Mesendoderm (in vitro differentiated cells): ENCODE measurements around the gene ATP2A2.

Source experiments
- DNase-seq: peaks from one replicate; pipeline ENCODE4 v3.0.0; 2013
- H2AK5ac ChIP-seq: 2 replicates; pipeline ENCODE4 v1.6.1; 2013; ENCODE audit warnings: low read length, inconsistent platforms
- H2BK120ac ChIP-seq: 2 replicates; pipeline ENCODE4 v1.6.1; 2013; ENCODE audit warnings: low read depth, mild to moderate bottlenecking, low read length, moderate library complexity, mixed read lengths
- H2BK15ac ChIP-seq: replicated peaks from 2 replicates; pipeline ENCODE4 v1.6.1; 2013; ENCODE audit warnings: low read depth, mild to moderate bottlenecking, moderate library complexity
- H2BK5ac ChIP-seq: 2 replicates; pipeline ENCODE4 v1.6.1; 2013; ENCODE audit warnings: low read length, inconsistent platforms
- H3K18ac ChIP-seq: 2 replicates; pipeline ENCODE4 v1.6.1; 2013; ENCODE audit warnings: mild to moderate bottlenecking, low read length, mixed read lengths
- H3K23ac ChIP-seq: one replicate; pipeline ENCODE4 v1.6.1; 2013; ENCODE audit warnings: low read length
- H3K27ac ChIP-seq: 2 replicates; pipeline ENCODE4 v1.5.1; 2013; ENCODE audit warnings: low read depth, mild to moderate bottlenecking, inconsistent platforms, low read length, moderate library complexity
- H3K27me3 ChIP-seq: 2 replicates; pipeline ENCODE4 v1.6.1; 2013; ENCODE audit warnings: low read length, control low read depth, mild to moderate bottlenecking, inconsistent platforms; ENCODE audit not compliant: insufficient read depth, poor library complexity
- H3K36me3 ChIP-seq: 2 replicates; pipeline ENCODE4 v1.6.1; 2013; ENCODE audit warnings: low read length, inconsistent platforms; ENCODE audit not compliant: control insufficient read depth, insufficient read depth
- H3K4ac ChIP-seq: one replicate; pipeline ENCODE4 v1.6.1; 2013; ENCODE audit warnings: low read depth, mild to moderate bottlenecking, low read length, moderate library complexity
- H3K4me1 ChIP-seq: 2 replicates; pipeline ENCODE4 v1.6.1; 2013; ENCODE audit warnings: low read depth, low read length, inconsistent platforms; ENCODE audit not compliant: control insufficient read depth
- H3K4me2 ChIP-seq: 2 replicates; pipeline ENCODE4 v1.6.1; 2013; ENCODE audit warnings: low read length
- H3K4me3 ChIP-seq: 2 replicates; pipeline ENCODE4 v1.5.1; 2013; ENCODE audit warnings: mild to moderate bottlenecking, low read length
- H3K56ac ChIP-seq: one replicate; pipeline ENCODE4 v1.6.1; 2013; ENCODE audit warnings: low read length
- H3K79me1 ChIP-seq: 2 replicates; pipeline ENCODE4 v1.6.1; 2013; ENCODE audit warnings: low read length, inconsistent platforms
- H3K79me2 ChIP-seq: 2 replicates; pipeline ENCODE4 v1.6.1; 2013; ENCODE audit warnings: mild to moderate bottlenecking, low read length; ENCODE audit not compliant: control insufficient read depth, insufficient read depth
- H3K9ac ChIP-seq: 2 replicates; pipeline ENCODE4 v1.6.1; 2013; ENCODE audit warnings: low read length, inconsistent platforms
- H4K5ac ChIP-seq: one replicate; pipeline ENCODE4 v1.6.1; 2013; ENCODE audit warnings: low read length
- H4K8ac ChIP-seq: one replicate; pipeline ENCODE4 v1.6.1; 2013; ENCODE audit warnings: low read depth, mild to moderate bottlenecking, control low read depth, low read length, moderate library complexity
- WGBS: extraction: QIAGEN DNeasy Blood & Tissue Kit; methylation state at CpG from one replicate; pipeline ENCODE4 v1.1.7; 2013; ENCODE audit warnings: low lambda C conversion rate, missing lambda C conversion rate; ENCODE audit not compliant: insufficient coverage; ENCODE audit errors: extremely low coverage; 5-methylcytosine and 5-hydroxymethylcytosine counted together

ATP2A2 gene

DNA sequence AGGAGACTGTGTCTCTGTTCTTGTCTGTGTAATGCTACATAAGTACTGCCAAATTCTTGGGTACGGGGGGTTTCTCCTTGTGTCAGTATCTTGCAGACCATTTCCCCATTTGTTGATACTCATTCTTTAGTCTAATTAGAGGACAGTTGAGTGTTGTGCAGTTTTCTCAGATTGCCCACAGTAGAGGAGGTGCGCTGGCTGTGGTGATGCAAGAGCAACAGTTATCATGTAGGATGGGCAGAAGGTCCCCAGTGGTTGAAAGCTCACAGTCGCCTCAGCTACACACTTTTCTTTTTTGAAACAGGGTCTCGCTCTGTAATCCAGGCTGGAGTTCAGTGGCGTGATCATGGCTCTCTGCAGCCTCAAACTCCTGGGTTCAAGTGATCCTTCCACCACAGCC, 37.8 kb upstream of the ATP2A2 start:
- no peak overlapping the region for H2BK15ac ChIP-seq
- no peak overlapping the region for H4K8ac ChIP-seq
- no peak for DNase-seq
- no peak overlapping the region for H3K27ac ChIP-seq
- H3K79me1 ChIP-seq = no peaks in the 10 kb centered on the region
- H2BK120ac ChIP-seq = no peak overlapping the region
- H4K5ac ChIP-seq = no peak overlapping the region
- H3K9ac ChIP-seq = no peak overlapping the region
- no peaks in the 10 kb centered on the region for H3K36me3 ChIP-seq
- H2BK5ac ChIP-seq = no peak overlapping the region
- H3K4me3 ChIP-seq = no peak overlapping the region
- H3K56ac ChIP-seq = no peak overlapping the region
- no peaks in the 10 kb centered on the region for H3K79me2 ChIP-seq
- H3K4me1 ChIP-seq = peaks cover 4% of the 10 kb centered on the region
- no peak overlapping the region for H2AK5ac ChIP-seq
- no peak overlapping the region for H3K4ac ChIP-seq
- H3K23ac ChIP-seq = no peak overlapping the region
- WGBS = no CpG with 5 or more reads among the region's 5 CpGs
- no peak overlapping the region for H3K4me2 ChIP-seq
- no peak overlapping the region for H3K18ac ChIP-seq
- H3K27me3 ChIP-seq = no peaks in the 10 kb centered on the region

- Histone ChIP-seq H4K8ac (no peak overlapping the region), H3K27me3 (no peaks in the 10 kb centered on the region), H3K79me1 (no peaks in the 10 kb centered on the region), H3K79me2 (no peaks in the 10 kb centered on the region), H3K4ac (no peak overlapping the region), H2BK5ac (no peak overlapping the region), H3K4me3 (no peak overlapping the region), H4K5ac (no peak overlapping the region), H2BK120ac (no peak overlapping the region), H3K23ac (no peak overlapping the region), H3K9ac (no peak overlapping the region), H3K27ac (no peak overlapping the region), H3K36me3 (no peaks in the 10 kb centered on the region), H3K18ac (no peak overlapping the region), H2AK5ac (no peak overlapping the region), H3K4me2 (no peak overlapping the region), H3K56ac (no peak overlapping the region), H2BK15ac (no peak overlapping the region), H3K4me1 (peaks cover 4% of the 10 kb centered on the region)
- DNase-seq = no peak
- WGBS = no CpG with 5 or more reads among the region's 12 CpGs
Measured at GRCh38 chr12:110244372-110244771, 36.7 kb upstream of the ATP2A2 start.

DNA sequence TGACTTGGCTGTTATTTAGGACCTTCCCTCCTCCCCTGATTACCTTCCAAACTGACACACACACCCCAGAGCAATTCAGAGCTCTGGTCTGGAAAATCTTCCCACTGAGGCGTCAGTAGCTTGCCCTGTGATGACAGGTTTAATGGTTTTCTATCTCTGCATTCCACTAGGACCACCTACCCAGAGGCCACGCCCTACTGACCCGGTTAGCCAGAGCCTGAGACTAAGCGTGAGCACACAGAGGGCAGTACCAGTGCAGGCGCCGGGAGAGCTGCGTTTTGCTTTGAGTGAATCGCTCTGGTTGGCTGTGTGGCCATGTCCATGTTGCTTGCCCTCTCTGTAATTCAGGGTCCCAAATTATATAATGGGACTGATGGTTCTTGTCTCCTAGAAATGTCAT, 36.2 kb upstream of the ATP2A2 start:
- peak; percentile 92 for DNase-seq

DNA sequence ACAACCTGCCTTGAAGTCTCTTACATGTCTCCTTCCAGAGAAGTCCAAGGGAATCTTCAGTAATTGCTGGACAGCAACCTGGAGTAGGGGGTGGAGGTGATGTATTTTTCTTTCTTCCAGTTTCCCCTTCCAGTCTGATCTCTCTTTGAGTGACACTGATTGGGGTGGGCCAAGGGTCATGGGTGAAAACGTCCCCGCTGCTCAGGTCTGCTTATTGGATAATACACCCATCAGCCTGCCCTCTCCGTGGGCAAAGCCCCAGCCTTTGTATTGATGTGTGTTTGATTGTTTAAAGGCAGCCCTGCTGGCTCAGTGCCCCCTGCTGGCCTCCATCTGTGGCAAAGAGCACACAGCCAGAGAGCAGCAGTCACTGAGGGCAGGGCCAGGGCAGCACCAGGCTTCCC, 35.7 kb upstream of the ATP2A2 start:
- H3K27ac ChIP-seq = no peak overlapping the region
- no peak overlapping the region for H3K4me3 ChIP-seq
- no peak overlapping the region for H3K18ac ChIP-seq
- H3K9ac ChIP-seq = no peak overlapping the region
- no peak overlapping the region for H4K8ac ChIP-seq
- H3K4me1 ChIP-seq = peaks cover 4% of the 10 kb centered on the region
- H2BK120ac ChIP-seq = no peak overlapping the region
- no peaks in the 10 kb centered on the region for H3K36me3 ChIP-seq
- H3K56ac ChIP-seq = no peak overlapping the region
- H3K4ac ChIP-seq = no peak overlapping the region
- WGBS = no CpG with 5 or more reads among the region's 3 CpGs
- H3K4me2 ChIP-seq = no peak overlapping the region
- peak; percentile 66 for DNase-seq
- H4K5ac ChIP-seq = no peak overlapping the region
- H2BK5ac ChIP-seq = no peak overlapping the region
- H3K27me3 ChIP-seq = no peaks in the 10 kb centered on the region
- H2BK15ac ChIP-seq = no peak overlapping the region
- no peak overlapping the region for H3K23ac ChIP-seq
- no peak overlapping the region for H2AK5ac ChIP-seq
- no peaks in the 10 kb centered on the region for H3K79me1 ChIP-seq
- H3K79me2 ChIP-seq = no peaks in the 10 kb centered on the region

More for the DNA sequence above, 36.2 kb upstream of the ATP2A2 start:
- Histone ChIP-seq H3K79me2 (no peaks in the 10 kb centered on the region), H3K27ac (no peak overlapping the region), H3K4me1 (peaks cover 4% of the 10 kb centered on the region), H3K4me2 (no peak overlapping the region), H2AK5ac (no peak overlapping the region), H4K5ac (no peak overlapping the region), H3K36me3 (no peaks in the 10 kb centered on the region), H2BK5ac (no peak overlapping the region), H3K23ac (no peak overlapping the region), H3K27me3 (no peaks in the 10 kb centered on the region), H3K56ac (no peak overlapping the region), H3K79me1 (no peaks in the 10 kb centered on the region), H4K8ac (no peak overlapping the region), H3K9ac (no peak overlapping the region), H3K4ac (no peak overlapping the region), H3K18ac (no peak overlapping the region), H3K4me3 (no peak overlapping the region), H2BK120ac (no peak overlapping the region), H2BK15ac (no peak overlapping the region)
- no CpG with 5 or more reads among the region's 8 CpGs for WGBS

DNA sequence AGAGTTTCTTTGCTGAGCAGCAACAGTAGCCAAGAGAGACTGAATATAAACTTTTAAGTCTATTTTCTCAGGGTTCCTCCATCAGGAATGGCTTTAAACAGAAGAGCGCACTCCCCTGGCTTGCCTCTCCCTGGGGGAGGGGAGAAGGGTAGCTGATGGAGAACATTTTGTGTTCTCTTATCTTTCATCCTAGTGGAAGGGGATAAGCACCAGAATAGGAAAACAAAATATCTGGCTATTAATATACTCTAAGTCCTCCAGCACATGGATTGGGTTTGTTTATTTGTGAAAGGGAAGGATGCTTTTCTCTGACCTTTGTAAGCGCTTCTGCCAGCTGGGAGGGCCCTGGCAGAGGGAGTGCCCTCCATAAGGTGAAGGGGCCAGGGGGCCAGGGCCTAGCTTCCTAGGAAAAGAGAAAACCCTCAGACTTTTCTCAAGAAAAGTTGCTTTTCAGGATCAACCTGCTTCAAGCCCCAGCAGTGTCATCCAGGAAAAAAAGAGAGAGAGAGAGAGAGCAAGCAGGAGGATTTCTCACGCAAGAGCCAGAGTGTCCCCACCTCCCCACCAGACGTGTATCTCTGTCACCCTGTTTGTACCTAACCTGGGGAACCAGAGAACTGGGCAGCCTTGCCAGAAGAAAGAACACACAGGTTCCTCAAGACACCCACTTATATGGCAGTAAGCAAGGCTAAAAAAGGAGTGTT, 34.3 kb upstream of the ATP2A2 start:
- Histone ChIP-seq H2AK5ac (no peak overlapping the region), H3K4me3 (no peak overlapping the region), H4K5ac (no peak overlapping the region), H3K18ac (no peak overlapping the region), H3K4ac (no peak overlapping the region), H3K56ac (no peak overlapping the region), H3K4me1 (peaks cover 4% of the 10 kb centered on the region), H3K36me3 (no peaks in the 10 kb centered on the region), H3K27ac (no peak overlapping the region), H3K4me2 (no peak overlapping the region), H3K9ac (no peak overlapping the region), H3K79me1 (no peaks in the 10 kb centered on the region), H3K79me2 (no peaks in the 10 kb centered on the region), H3K27me3 (no peaks in the 10 kb centered on the region), H2BK15ac (no peak overlapping the region), H2BK120ac (no peak overlapping the region), H4K8ac (no peak overlapping the region), H2BK5ac (no peak overlapping the region), H3K23ac (no peak overlapping the region)
- DNase-seq = no peak
- no CpG with 5 or more reads among the region's 4 CpGs for WGBS
